ENCODE data around the gene FRA10AC1.
A peak's percentile ranks its signal among the peaks of the same experiment; 100 is the strongest.

The FRA10AC1 gene

GRCh38 chr10:93702210-93703001 lies at the start of gene FRA10AC1:
Gene FRA10AC1 (minus strand): TSS chr10:93702592. CDS start chr10:93700106, 2,486 bp downstream.
- Histone ChIP-seq H2AFZ (ENCODE audit: low read depth, low read length) (peak within 1 kb of the TSS; percentile 97), H3K4me1 (ENCODE audit: insufficient read depth, low read length) (peaks cover 16% of the 10 kb centered on the region), H3K27me3 (ENCODE audit: insufficient read depth, low read length) (no peaks in the 10 kb centered on the region), H3K9me3 (ENCODE audit: low read length) (no peaks in the 10 kb centered on the region), H3K4me3 (ENCODE audit: low read length) (peak within 1 kb of the TSS; percentile 76), H3K36me3 (ENCODE audit: insufficient read depth, low read length) (peaks cover 11% of the 10 kb centered on the region)

- Histone ChIP-seq H2AFZ (ENCODE audit: low read depth, low read length) (no peak overlapping the region), H3K27me3 (ENCODE audit: insufficient read depth, low read length) (peaks cover 3% of the 10 kb centered on the region), H3K4me1 (ENCODE audit: insufficient read depth, low read length) (peaks cover 3% of the 10 kb centered on the region), H3K9me3 (ENCODE audit: low read length) (no peaks in the 10 kb centered on the region), H3K4me3 (ENCODE audit: low read length) (peak overlapping the region; percentile 16), H3K36me3 (ENCODE audit: insufficient read depth, low read length) (no peaks in the 10 kb centered on the region)
These were observed 49.4 kb upstream of the FRA10AC1 start for GRCh38 chr10:93751832-93752231.

- Histone ChIP-seq H3K9me3 (ENCODE audit: low read length) (no peaks in the 10 kb centered on the region), H3K4me1 (ENCODE audit: insufficient read depth, low read length) (peaks cover 3% of the 10 kb centered on the region), H3K36me3 (ENCODE audit: insufficient read depth, low read length) (no peaks in the 10 kb centered on the region), H3K4me3 (ENCODE audit: low read length) (no peak overlapping the region), H2AFZ (ENCODE audit: low read depth, low read length) (no peak overlapping the region), H3K27me3 (ENCODE audit: insufficient read depth, low read length) (no peaks in the 10 kb centered on the region)
These were observed 48.7 kb upstream of the FRA10AC1 start for GRCh38 chr10:93751124-93751523.

- Histone ChIP-seq H3K4me1 (ENCODE audit: insufficient read depth, low read length) (peaks cover 3% of the 10 kb centered on the region), H3K4me3 (ENCODE audit: low read length) (no peak overlapping the region), H3K9me3 (ENCODE audit: low read length) (no peaks in the 10 kb centered on the region), H3K36me3 (ENCODE audit: insufficient read depth, low read length) (no peaks in the 10 kb centered on the region), H3K27me3 (ENCODE audit: insufficient read depth, low read length) (no peaks in the 10 kb centered on the region), H2AFZ (ENCODE audit: low read depth, low read length) (no peak overlapping the region)
These were observed 46.9 kb upstream of the FRA10AC1 start for GRCh38 chr10:93749218-93749799.

- Histone ChIP-seq H3K4me3 (ENCODE audit: low read length) (no peak overlapping the region), H3K27me3 (ENCODE audit: insufficient read depth, low read length) (no peaks in the 10 kb centered on the region), H3K9me3 (ENCODE audit: low read length) (no peaks in the 10 kb centered on the region), H3K4me1 (ENCODE audit: insufficient read depth, low read length) (peaks cover 3% of the 10 kb centered on the region), H3K36me3 (ENCODE audit: insufficient read depth, low read length) (no peaks in the 10 kb centered on the region), H2AFZ (ENCODE audit: low read depth, low read length) (no peak overlapping the region)
These were observed 44.5 kb upstream of the FRA10AC1 start for GRCh38 chr10:93746844-93747284.

- Histone ChIP-seq H3K4me1 (ENCODE audit: insufficient read depth, low read length) (peaks cover 3% of the 10 kb centered on the region), H3K27me3 (ENCODE audit: insufficient read depth, low read length) (no peaks in the 10 kb centered on the region), H2AFZ (ENCODE audit: low read depth, low read length) (no peak overlapping the region), H3K4me3 (ENCODE audit: low read length) (no peak overlapping the region), H3K9me3 (ENCODE audit: low read length) (no peaks in the 10 kb centered on the region), H3K36me3 (ENCODE audit: insufficient read depth, low read length) (no peaks in the 10 kb centered on the region)
These were observed 43.1 kb upstream of the FRA10AC1 start for GRCh38 chr10:93745408-93746065.

GRCh38 chr10:93742633-93743349 lies 40.4 kb upstream of the FRA10AC1 start:
- Histone ChIP-seq H3K36me3 (ENCODE audit: insufficient read depth, low read length) (no peaks in the 10 kb centered on the region), H3K27me3 (ENCODE audit: insufficient read depth, low read length) (no peaks in the 10 kb centered on the region), H2AFZ (ENCODE audit: low read depth, low read length) (no peak overlapping the region), H3K4me1 (ENCODE audit: insufficient read depth, low read length) (no peaks in the 10 kb centered on the region), H3K9me3 (ENCODE audit: low read length) (no peaks in the 10 kb centered on the region), H3K4me3 (ENCODE audit: low read length) (no peak overlapping the region)

GRCh38 chr10:93741367-93741766 lies 39.0 kb upstream of the FRA10AC1 start:
- Histone ChIP-seq H3K4me1 (ENCODE audit: insufficient read depth, low read length) (no peaks in the 10 kb centered on the region), H3K36me3 (ENCODE audit: insufficient read depth, low read length) (no peaks in the 10 kb centered on the region), H3K9me3 (ENCODE audit: low read length) (no peaks in the 10 kb centered on the region), H2AFZ (ENCODE audit: low read depth, low read length) (no peak overlapping the region), H3K27me3 (ENCODE audit: insufficient read depth, low read length) (no peaks in the 10 kb centered on the region), H3K4me3 (ENCODE audit: low read length) (no peak overlapping the region)

GRCh38 chr10:93726024-93726423 lies 23.6 kb upstream of the FRA10AC1 start:
- Histone ChIP-seq H3K4me3 (ENCODE audit: low read length) (no peak overlapping the region), H2AFZ (ENCODE audit: low read depth, low read length) (no peak overlapping the region), H3K4me1 (ENCODE audit: insufficient read depth, low read length) (no peaks in the 10 kb centered on the region), H3K9me3 (ENCODE audit: low read length) (no peaks in the 10 kb centered on the region), H3K36me3 (ENCODE audit: insufficient read depth, low read length) (no peaks in the 10 kb centered on the region), H3K27me3 (ENCODE audit: insufficient read depth, low read length) (peaks cover 5% of the 10 kb centered on the region)

- Histone ChIP-seq H3K4me3 (ENCODE audit: low read length) (no peak overlapping the region), H2AFZ (ENCODE audit: low read depth, low read length) (no peak overlapping the region), H3K9me3 (ENCODE audit: low read length) (no peaks in the 10 kb centered on the region), H3K27me3 (ENCODE audit: insufficient read depth, low read length) (peaks cover 5% of the 10 kb centered on the region), H3K36me3 (ENCODE audit: insufficient read depth, low read length) (no peaks in the 10 kb centered on the region), H3K4me1 (ENCODE audit: insufficient read depth, low read length) (peaks cover 4% of the 10 kb centered on the region)
These were observed 20.8 kb upstream of the FRA10AC1 start for GRCh38 chr10:93723153-93723552.

GRCh38 chr10:93722550-93722949 lies 20.2 kb upstream of the FRA10AC1 start:
- no peaks in the 10 kb centered on the region for H3K9me3 ChIP-seq (ENCODE audit: low read length)
- no peak overlapping the region for H2AFZ ChIP-seq (ENCODE audit: low read depth, low read length)
- peaks cover 5% of the 10 kb centered on the region for H3K27me3 ChIP-seq (ENCODE audit: insufficient read depth, low read length)
- no peaks in the 10 kb centered on the region for H3K36me3 ChIP-seq (ENCODE audit: insufficient read depth, low read length)
- H3K4me3 ChIP-seq (ENCODE audit: low read length): no peak overlapping the region
- H3K4me1 ChIP-seq (ENCODE audit: insufficient read depth, low read length): peaks cover 4% of the 10 kb centered on the region

- H2AFZ ChIP-seq (ENCODE audit: low read depth, low read length): no peak overlapping the region
- no peaks in the 10 kb centered on the region for H3K36me3 ChIP-seq (ENCODE audit: insufficient read depth, low read length)
- peaks cover 4% of the 10 kb centered on the region for H3K4me1 ChIP-seq (ENCODE audit: insufficient read depth, low read length)
- H3K27me3 ChIP-seq (ENCODE audit: insufficient read depth, low read length): no peaks in the 10 kb centered on the region
- no peak overlapping the region for H3K4me3 ChIP-seq (ENCODE audit: low read length)
- H3K9me3 ChIP-seq (ENCODE audit: low read length): no peaks in the 10 kb centered on the region
These were observed 17.5 kb upstream of the FRA10AC1 start for GRCh38 chr10:93719901-93720300.
